ACC112 (cell line): ENCODE data around the gene DKK3.

Source experiments
- H2AFZ ChIP-seq: fragments of 200-600 bp; sonication (generic); one replicate; pipeline ENCODE4 v1.6.0; 2017; ENCODE audit warnings: antibody characterized with exemption, low read length; ENCODE audit not compliant: unreplicated experiment
- H3K27ac ChIP-seq: fragments of 200-600 bp; sonication (generic); 2 replicates; pipeline ENCODE4 v1.5.1; 2014; ENCODE audit warnings: low read depth, mild to moderate bottlenecking, antibody characterized with exemption, low read length, moderate library complexity
- H3K27me3 ChIP-seq: fragments of 200-600 bp; sonication (generic); 2 replicates; pipeline ENCODE4 v1.6.1; 2014; ENCODE audit warnings: mild to moderate bottlenecking, antibody characterized with exemption, low read length, moderate library complexity, mixed read lengths; ENCODE audit not compliant: insufficient read depth
- H3K36me3 ChIP-seq: fragments of 200-600 bp; sonication (generic); 2 replicates; pipeline ENCODE4 v1.6.1; 2016; ENCODE audit warnings: mild to moderate bottlenecking, antibody characterized with exemption, low read length, moderate library complexity, mixed read lengths; ENCODE audit not compliant: insufficient read depth
- H3K4me1 ChIP-seq: fragments of 200-600 bp; sonication (generic); one replicate; pipeline ENCODE4 v1.6.1; 2016; ENCODE audit warnings: low read length, mixed read lengths; ENCODE audit not compliant: insufficient read depth, unreplicated experiment, control insufficient read depth
- H3K4me3 ChIP-seq: fragments of 200-600 bp; sonication (generic); 2 replicates; pipeline ENCODE4 v1.5.1; 2014; ENCODE audit warnings: mild to moderate bottlenecking, low read depth, low read length
- H3K79me2 ChIP-seq: fragments of 200-600 bp; sonication (generic); one replicate; pipeline ENCODE4 v1.6.0; 2016; ENCODE audit warnings: low read length; ENCODE audit not compliant: control insufficient read depth, unreplicated experiment, insufficient read depth

Gene DKK3

DNA sequence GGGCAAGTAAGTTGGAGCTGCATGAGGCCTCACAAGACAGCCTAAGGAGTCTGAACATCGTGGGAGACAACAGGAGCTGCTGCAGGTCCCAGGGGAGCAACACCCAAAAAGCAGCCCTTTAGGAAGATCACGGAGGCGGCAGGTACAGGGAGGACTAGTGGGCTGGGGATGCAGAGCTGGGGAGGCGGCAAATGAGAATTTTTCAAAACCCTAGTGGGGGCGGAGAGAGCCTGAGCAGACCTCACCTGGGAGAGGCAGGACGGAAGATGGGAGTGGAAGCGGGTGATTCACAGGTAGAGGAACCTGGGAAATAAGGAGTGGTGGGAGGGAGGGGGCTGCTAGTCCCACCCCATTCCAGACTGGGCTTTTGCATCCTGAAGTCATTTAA lies 42.1 kb downstream of the DKK3 start:
- Histone ChIP-seq H3K36me3 (no peaks in the 10 kb centered on the region), H3K4me1 (no peaks in the 10 kb centered on the region)

DNA sequence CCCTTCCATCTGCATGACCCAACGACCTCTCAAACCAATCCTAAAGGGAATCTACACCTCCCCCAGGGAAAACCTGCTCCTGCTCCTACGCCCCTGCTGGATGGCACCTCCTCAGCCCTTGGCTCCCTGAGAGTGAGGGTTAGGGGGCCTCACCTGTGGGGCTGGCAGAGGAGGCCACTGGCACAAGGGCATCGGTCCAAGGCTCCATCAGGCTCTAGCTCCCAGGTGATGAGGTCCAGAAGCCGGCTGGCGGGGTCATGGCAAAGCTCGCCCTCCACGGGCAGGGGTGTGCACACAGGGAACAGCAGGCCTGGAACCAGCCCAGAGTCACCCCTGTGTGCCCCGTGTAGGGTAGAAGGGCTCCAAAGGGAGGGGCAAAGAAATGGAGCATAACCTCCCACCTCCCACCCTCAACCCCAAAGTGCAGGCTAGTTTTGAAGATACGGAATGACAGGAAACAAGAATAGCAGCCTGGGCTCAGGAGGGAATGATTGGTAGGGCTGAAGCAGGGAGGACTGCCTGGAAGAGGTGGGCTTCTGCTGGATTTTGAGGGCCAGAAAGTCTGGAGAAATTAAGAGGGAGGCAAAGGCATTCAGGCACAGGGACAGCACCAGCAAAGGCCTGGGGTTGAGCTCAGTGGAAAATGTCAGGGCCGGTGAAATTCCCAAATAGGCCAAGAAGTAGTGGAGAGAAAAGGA lies 42.6 kb downstream of the DKK3 start:
- Histone ChIP-seq H3K36me3 (no peaks in the 10 kb centered on the region), H3K4me3 (no peak overlapping the region), H2AFZ (no peak overlapping the region), H3K79me2 (no peaks in the 10 kb centered on the region), H3K27me3 (no peaks in the 10 kb centered on the region), H3K27ac (no peak overlapping the region), H3K4me1 (no peaks in the 10 kb centered on the region)

More for the DNA sequence above, 42.1 kb downstream of the DKK3 start:
- H3K27ac ChIP-seq, result no peak overlapping the region
- H3K79me2 ChIP-seq, result no peaks in the 10 kb centered on the region
- no peak overlapping the region for H2AFZ ChIP-seq
- H3K4me3 ChIP-seq, result no peak overlapping the region
- H3K27me3 ChIP-seq, result no peaks in the 10 kb centered on the region

DNA sequence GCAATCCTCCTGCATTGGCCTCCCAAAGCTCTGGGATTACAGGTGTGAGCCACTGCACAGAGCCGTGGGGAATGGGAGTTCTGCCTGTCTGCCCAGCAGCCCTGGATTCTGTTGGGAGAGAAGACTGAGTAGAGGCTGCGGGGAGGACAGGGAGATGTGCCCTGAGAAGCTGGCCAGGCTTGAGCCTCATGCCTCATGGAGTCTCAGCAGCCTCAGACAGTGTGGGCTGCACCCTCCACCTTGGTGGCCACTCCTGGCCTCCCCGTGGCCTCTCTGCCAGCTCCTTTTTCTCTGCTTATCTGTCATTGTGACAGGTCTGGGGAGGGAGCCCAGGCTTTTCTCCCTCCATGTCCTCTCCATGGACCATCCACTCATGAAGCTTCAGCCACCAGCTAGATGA lies 43.2 kb downstream of the DKK3 start:
- Histone ChIP-seq H3K4me3 (no peak overlapping the region), H3K79me2 (no peaks in the 10 kb centered on the region), H2AFZ (no peak overlapping the region), H3K27me3 (no peaks in the 10 kb centered on the region), H3K27ac (no peak overlapping the region), H3K4me1 (no peaks in the 10 kb centered on the region), H3K36me3 (no peaks in the 10 kb centered on the region)

DNA sequence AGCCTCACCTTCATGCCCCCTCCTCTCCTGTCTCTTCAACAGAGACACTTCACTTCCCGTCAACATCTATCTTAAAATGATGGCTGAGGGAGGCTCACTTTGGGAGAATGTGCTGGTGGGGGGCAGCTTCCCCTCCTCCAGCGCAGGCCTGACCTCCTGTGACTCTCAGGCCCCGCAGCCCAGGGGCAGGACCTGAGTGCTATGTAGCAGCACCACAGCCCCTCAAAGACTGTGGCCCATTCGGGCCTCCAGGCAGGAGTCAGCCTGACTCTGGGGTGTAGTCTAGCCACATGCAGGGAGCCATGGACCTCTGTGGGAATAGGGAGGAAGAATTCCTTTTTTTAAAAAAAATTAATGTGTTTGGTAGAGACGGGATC lies 43.7 kb downstream of the DKK3 start:
- no peak overlapping the region for H2AFZ ChIP-seq
- H3K4me3 ChIP-seq, result no peak overlapping the region
- no peaks in the 10 kb centered on the region for H3K79me2 ChIP-seq
- no peaks in the 10 kb centered on the region for H3K36me3 ChIP-seq
- no peaks in the 10 kb centered on the region for H3K4me1 ChIP-seq
- H3K27ac ChIP-seq, result no peak overlapping the region
- no peaks in the 10 kb centered on the region for H3K27me3 ChIP-seq

DNA sequence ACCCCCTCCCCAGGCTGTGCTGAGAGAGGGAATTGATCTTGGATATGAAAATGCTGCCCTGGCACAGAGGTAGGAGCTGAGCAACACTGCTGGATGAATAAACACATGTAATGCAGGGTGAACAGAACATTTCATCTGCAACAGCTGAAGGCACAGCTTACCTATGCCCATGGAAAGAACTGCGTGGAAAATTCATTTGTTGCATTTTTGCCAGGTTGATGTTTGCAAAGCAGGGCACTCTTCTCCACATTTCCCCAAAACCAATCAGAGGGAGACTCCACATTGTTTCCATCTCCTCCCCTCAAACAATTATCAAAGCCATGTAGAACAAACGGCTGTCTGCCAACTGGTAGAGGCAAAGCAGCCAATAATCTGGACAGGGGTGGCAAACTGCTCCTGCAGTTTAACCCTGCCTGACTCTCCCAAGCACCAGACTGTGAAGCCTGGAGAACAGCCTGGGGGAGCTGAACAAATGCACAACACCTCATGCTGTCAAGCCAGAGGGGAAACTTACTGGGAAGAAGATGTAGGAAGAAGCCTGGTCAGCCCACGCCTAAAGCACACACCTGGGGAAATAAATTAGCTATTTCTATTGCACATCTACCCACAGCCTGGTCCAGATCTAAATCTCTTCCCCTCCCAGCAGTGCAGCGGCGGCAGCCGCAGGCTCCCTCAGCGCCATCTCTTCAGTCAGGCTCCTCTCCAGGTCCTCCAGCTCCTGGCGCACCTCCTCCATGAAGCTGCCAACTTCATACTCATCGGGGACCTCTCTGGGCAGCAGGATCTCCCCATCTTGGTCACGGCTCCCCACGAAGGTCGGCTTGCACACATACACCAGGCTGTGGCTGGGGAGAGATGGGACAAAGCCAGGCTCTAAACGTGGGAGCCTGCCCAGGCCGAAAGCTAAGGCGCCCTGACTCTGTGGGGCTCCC lies 44.3 kb downstream of the DKK3 start:
- H2AFZ ChIP-seq, result no peak overlapping the region
- no peak overlapping the region for H3K27ac ChIP-seq
- H3K4me1 ChIP-seq, result no peaks in the 10 kb centered on the region
- H3K79me2 ChIP-seq, result no peaks in the 10 kb centered on the region
- no peak overlapping the region for H3K4me3 ChIP-seq
- H3K27me3 ChIP-seq, result no peaks in the 10 kb centered on the region
- H3K36me3 ChIP-seq, result no peaks in the 10 kb centered on the region

DNA sequence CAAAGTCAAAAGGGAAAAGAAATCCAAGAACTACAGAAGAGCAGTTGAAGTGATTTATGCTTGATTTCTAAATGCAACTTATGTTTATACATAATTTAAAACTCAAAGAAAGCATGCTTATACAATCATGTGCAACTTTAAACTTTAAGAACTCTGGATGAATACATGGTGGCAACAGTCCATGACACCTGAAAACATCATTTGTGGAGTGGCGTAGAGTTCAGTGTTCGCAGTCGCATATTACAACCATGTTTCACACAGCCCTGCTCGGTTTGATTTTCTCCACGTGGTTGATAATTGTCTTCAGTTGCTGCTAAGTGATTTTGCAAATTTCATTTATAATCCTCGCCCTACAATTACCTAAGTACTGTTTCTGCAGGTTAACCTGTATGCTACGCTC lies 45.4 kb downstream of the DKK3 start:
- Histone ChIP-seq H3K27me3 (no peaks in the 10 kb centered on the region), H3K4me3 (no peak overlapping the region), H2AFZ (no peak overlapping the region), H3K79me2 (no peaks in the 10 kb centered on the region), H3K27ac (no peak overlapping the region), H3K36me3 (no peaks in the 10 kb centered on the region), H3K4me1 (no peaks in the 10 kb centered on the region)

DNA sequence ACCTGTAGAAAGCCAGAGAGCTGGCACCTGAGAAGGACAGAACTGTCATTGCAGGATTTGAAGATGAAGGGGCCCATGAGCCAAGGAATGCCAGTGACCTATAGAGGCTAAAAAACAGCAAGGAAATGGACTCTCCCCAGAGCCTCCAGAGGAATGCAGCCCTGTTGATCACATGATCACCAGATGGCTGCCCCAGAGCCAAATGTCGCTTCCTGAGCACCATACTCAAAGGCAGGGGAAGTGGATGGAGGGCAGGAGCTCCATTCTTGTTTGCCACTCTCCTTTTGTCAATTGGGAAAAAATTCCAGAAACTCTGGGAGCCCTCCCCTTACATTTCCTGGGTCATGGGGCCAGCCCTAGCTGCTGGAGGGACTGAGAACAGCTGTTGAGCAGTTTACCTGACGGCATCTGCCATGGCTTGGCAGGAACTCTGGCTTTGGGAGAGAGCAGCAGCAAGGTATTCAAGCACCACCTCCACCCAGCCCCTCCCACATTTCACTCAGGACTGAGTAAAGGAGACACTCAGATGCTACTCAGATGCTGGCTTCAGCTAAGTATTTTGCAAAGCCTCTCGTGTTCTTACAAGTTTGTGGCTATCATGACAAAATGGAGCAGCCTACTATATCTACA lies 46.9 kb downstream of the DKK3 start:
- Histone ChIP-seq H2AFZ (no peak overlapping the region), H3K4me1 (no peaks in the 10 kb centered on the region), H3K27me3 (no peaks in the 10 kb centered on the region), H3K36me3 (peaks cover 1% of the 10 kb centered on the region; the same call in 1 of the 2 replicates), H3K27ac (no peak overlapping the region), H3K4me3 (no peak overlapping the region), H3K79me2 (no peaks in the 10 kb centered on the region)

DNA sequence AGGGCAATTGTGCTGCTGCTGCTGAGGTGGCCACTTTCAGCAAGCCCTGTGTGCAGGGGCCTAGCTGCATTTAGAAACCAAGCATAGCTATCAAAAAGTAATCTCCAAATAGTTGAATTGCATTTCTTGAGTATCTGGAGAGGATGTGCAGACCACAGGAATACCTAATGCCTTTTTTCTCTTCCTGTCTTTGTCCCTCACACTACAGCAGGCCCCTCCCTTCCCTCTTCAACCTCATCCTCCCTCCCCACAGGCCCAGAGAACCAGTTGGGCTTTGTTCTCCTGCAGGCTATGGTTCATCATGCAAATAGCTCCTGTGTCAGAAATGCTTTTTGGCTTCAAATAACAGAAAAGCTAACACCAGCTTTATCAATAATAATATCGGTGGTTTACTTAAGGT lies 47.7 kb downstream of the DKK3 start:
- no peaks in the 10 kb centered on the region for H3K27me3 ChIP-seq
- H2AFZ ChIP-seq, result no peak overlapping the region
- H3K36me3 ChIP-seq, result peaks cover 9% of the 10 kb centered on the region; the same call in 1 of the 2 replicates
- no peaks in the 10 kb centered on the region for H3K79me2 ChIP-seq
- H3K4me3 ChIP-seq, result no peak overlapping the region
- no peaks in the 10 kb centered on the region for H3K4me1 ChIP-seq
- H3K27ac ChIP-seq, result no peak overlapping the region

DNA sequence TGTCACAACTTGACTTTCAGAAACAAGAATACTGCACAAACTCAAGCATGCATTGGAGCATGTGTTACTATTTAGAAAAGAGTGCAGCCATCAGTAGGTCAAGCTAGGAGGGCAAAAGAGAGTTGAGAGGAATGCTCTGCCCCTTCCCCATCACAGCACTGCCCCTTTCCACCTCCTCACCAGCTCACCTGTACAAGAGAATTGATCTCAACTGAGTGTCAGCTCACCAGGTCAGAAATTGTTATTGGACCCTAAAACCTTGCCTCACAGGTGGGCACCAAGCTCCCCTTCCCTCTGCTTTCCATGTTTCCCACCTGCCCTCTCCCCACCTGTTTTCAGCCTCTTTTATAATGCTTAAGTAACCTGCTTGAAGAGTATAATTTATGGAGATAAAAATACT lies 48.8 kb downstream of the DKK3 start:
- Histone ChIP-seq H3K4me3 (no peak overlapping the region), H3K79me2 (no peaks in the 10 kb centered on the region), H3K4me1 (no peaks in the 10 kb centered on the region), H3K27ac (no peak overlapping the region), H2AFZ (no peak overlapping the region), H3K27me3 (no peaks in the 10 kb centered on the region), H3K36me3 (peaks cover 18% of the 10 kb centered on the region)

DNA sequence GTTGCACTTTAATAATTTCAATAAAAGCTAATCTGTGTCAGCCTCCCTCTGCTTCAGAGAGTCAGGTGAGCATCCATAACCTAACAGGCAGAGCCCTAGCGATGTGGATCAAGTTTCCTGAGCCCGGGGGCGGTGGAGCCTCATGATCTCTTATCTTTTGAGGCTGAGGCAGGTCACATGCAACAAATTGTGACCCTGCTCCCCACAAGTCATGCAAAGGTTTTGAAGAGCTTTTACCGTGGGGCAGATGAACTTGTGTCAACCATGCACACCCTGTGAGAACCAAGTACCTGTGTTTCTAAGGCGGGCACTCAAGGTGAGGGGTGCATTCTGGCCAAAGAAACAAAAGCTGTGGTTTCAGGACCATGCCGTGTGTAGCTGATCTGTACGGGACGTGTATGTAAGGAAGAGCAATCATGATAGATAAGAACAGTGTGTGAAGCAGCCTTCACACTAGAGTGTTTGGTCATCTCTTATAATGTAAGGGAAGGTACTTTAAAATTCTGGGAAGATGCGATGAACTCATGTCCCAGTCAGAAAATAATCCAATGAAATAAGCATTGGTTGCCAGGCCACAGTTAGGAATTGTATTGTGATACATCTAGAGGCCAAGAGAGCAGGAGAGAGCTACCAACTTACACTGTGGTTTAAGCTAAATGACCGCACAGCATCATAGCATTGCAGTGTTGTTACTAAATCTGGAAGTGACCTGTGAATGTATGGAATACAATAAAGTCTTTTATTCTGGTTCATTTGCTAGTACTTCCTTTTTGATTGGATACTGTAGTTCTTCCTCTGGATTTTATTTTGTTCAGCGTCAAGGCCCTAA lies 49.8 kb downstream of the DKK3 start:
- H3K36me3 ChIP-seq, result peaks cover 18% of the 10 kb centered on the region
- no peak overlapping the region for H3K4me3 ChIP-seq
- no peak overlapping the region for H3K27ac ChIP-seq
- H2AFZ ChIP-seq, result no peak overlapping the region
- H3K79me2 ChIP-seq, result no peaks in the 10 kb centered on the region
- H3K4me1 ChIP-seq, result no peaks in the 10 kb centered on the region
- H3K27me3 ChIP-seq, result no peaks in the 10 kb centered on the region
